ENCODE measurements around the gene ADGRL3.
"Not testable (repeated sequence)": the region's sequence is repeated elsewhere in the genome, so short reads cannot be mapped to it uniquely, and the experiment has no call there.

The ADGRL3 gene

GRCh38 chr4:61207156-61207555 lies 7.0 kb downstream of the ADGRL3 start:
- not testable (repeated sequence) for DNase-seq

- peak; percentile 17 for DNase-seq
These were observed 10.2 kb downstream of the ADGRL3 start for GRCh38 chr4:61210186-61210939.

GRCh38 chr4:61211781-61212180 lies 11.7 kb downstream of the ADGRL3 start:
- DNase-seq = no peak

- DNase-seq = no peak
These were observed 12.7 kb downstream of the ADGRL3 start for GRCh38 chr4:61212788-61213187.

DNA sequence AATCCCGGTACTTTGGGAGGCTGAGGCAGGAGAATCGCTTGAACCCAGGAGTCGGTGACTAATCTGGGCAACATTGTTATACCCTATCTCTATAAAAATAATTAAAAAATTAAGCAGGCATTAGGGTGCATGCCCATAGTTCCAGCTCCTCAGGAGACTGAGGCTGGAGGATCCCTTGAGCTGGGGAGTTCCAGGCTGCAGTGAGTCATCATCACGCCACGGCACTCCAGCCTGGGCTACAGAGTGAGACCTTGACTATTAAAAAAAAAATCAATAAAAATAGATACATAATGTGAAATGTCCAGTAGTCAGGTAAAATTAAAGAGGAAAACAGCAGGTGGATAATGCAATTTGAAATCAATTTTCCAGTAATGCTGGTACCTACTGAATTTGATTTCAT lies 14.6 kb downstream of the ADGRL3 start:
- DNase-seq = no peak

- DNase-seq = no peak
These were observed 17.1 kb downstream of the ADGRL3 start for GRCh38 chr4:61217222-61217621.

DNA sequence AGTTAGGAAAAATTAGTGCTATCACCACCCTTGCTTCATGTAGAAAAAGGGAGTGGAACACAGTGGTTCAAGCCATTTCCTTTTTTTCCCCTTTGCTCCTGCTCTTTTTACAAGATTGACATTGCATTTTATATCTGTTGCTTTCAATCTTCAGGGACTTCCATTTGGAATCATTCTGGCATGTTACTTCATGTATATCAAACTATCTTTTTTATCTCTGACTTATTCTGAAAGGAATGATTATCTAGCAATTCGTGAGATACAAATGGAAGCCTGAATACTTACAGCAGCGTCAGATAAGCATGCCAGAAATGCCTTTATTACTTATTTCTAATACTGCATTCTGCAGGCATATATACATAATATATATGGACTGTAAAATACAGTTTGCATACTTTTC lies 20.4 kb downstream of the ADGRL3 start:
- DNase-seq = no peak

GRCh38 chr4:61223385-61223784 lies 23.3 kb downstream of the ADGRL3 start:
- no peak for DNase-seq

GRCh38 chr4:61224573-61224972 lies 24.4 kb downstream of the ADGRL3 start:
- DNase-seq = no peak

- DNase-seq = no peak
These were observed 25.5 kb downstream of the ADGRL3 start for GRCh38 chr4:61225656-61226055.

DNA sequence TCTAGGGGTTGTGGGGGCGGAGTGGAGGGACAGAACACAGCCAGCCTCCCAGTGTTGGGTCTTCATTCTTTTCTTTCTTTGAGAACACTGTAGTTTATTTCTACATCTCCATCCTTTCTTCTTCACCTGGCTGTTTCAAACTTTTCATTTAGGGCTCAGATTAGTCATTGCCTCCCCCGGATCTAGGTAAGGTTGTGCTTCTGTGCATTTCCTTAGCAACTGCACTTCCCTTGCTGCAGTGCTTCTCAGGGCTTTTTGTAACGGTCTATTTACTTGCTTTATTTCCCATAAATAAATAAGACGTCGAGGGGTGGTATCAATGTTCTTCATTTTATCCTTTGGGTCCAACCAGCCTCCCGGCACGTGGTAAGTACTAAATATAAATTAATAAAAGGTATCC lies 31.3 kb downstream of the ADGRL3 start:
- DNase-seq = no peak

DNA sequence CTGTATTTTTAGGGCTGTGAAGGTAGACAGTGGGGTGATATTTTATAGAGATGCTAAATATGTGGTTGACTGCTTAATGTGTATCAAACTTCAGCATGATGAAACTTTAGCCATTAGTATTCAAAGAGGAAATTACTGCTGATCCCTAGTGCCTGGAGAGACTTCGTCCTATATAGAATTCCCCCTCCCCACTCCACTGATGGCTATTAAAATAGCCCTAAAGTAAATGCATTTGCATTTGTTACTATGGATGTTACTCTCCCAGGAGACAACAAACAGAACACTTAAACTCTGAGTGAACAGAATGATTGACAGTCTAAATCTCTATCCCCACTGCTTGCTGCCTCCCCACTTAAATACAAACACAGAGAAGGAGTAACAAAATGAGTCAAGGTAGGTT lies 39.1 kb downstream of the ADGRL3 start:
- DNase-seq = no peak

GRCh38 chr4:61243962-61244361 lies 43.8 kb downstream of the ADGRL3 start:
- DNase-seq = no peak

- no peak for DNase-seq
These were observed 45.1 kb downstream of the ADGRL3 start for GRCh38 chr4:61245069-61245714.

DNA sequence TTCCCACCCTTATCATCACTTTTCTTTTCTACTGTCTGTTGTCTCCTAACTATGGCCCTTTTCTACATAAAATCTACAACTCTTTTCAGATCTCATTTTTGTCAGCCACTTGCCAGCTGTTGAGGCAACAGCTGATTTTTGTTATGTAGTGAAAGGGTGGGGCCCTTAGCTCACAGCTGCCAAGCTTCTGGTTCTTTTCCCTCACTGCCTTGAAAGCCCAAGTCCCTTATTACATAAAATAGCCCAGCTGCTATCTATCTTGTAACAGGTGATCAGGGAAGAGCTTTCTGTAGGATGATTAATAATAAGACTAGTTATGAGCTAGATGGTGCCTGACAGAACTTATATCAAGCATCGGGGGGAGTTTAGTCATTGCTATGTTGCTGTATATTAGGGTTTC lies 45.9 kb downstream of the ADGRL3 start:
- no peak for DNase-seq

DNA sequence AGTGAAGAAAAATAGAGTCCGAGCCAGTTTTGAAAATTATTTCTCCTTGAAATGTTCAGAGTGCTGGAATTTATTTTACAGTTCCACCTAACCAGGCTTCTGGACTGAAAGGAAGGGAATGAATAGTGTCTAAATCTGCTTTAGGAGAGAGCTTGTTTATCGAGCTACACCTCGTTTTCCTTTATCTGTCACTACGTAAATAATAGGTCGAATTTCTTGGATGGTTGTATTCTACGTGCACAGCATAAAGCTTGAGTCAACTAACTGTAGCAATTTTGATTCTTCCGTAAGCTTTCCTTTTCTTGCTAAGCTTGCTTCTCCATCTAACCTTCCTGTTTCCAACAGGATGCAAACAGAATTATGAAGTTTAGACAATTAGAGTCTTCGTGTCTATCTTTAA lies 48.6 kb downstream of the ADGRL3 start:
- DNase-seq = no peak

DNA sequence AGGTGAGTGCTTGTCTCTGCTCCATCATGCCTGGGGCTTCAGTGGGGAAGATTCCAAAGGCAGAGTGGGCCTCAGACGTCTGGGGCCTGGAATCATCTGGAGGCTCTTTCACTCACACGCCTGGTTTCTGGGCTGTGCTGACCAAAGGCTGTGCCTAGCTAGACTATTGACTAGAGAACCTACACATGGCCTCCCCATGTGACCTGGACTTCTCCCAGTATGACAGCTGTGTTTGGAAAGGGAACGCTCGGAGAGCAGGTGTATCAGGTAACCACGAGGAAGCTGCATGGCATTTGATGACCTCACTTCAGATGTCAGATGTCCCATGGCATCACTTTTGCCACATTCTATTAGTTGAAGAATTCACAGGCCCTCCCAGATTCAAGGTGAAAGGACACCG lies 51.0 kb downstream of the ADGRL3 start:
- peak; percentile 73 for DNase-seq

- no peak for DNase-seq
These were observed 54.3 kb downstream of the ADGRL3 start for GRCh38 chr4:61254406-61254805.

- DNase-seq = no peak
These were observed 73.1 kb downstream of the ADGRL3 start for GRCh38 chr4:61273233-61273632.

GRCh38 chr4:61274286-61274685 lies 74.2 kb downstream of the ADGRL3 start:
- no peak for DNase-seq

DNA sequence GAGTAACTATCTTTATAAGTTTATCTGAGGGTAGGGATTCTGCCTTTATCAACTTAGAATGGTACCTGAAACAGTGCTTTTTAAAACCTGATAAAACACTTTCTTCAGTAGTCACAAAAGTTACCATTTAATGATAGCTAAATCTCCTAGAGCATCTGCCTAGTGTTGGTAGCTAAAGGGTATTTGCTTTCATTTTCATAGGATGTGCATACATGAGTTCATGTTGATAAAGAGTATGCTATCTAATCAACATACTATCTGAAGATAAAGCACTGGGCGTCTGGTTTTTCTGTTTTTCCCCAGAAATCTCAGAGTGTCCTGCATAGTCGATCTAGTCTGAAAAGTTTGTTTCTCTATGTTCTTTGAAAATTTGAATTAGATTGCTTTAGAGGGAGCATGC lies 75.1 kb downstream of the ADGRL3 start:
- no peak for DNase-seq

GRCh38 chr4:61276029-61276428 lies 75.9 kb downstream of the ADGRL3 start:
- DNase-seq = no peak

- peak; percentile 72 for DNase-seq
These were observed 77.9 kb downstream of the ADGRL3 start for GRCh38 chr4:61277785-61278760.

DNA sequence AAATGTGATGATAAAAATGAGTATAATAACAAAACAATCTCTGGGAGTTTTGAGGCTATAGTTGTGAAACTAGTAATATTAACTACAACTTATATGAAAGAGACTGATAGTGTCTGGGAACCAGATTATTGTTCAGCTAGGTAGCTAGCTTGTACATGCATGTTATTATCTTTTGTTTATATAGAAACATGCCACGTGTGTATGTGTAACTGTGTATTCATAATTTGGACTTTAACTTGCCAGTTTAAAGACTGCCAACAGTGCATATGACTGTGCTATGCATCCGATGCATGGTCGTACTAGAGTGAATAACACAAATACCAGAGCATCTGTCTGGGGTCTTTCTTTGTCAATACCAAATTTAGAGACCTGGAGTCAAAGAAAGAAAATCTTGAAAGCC lies 92.2 kb downstream of the ADGRL3 start:
- DNase-seq = no peak
